Endothelial cell of umbilical vein (primary cell): ENCODE measurements around the gene YTHDF1. TPM values are rescaled to one million over a fixed set of nuclear protein-coding genes. Genes with fewer than 3 reads are reported as not detected.

Experiments
- BruUV-seq: library from RNA; stranded (reverse); fragments of 400-500 nt; replicated peaks from 2 replicates; lab custom pipeline; 2021; lab: Mats Ljungman, UMichigan
- CTCF ChIA-PET: fragments of 300-600, 350-600 bp; sonication (Branson Sonifier 250); formaldehyde crosslinking; loops from one replicate; lab custom pipeline; 2021; ENCODE audit warnings: antibody characterized with exemption, inconsistent platforms; lab: Charles Lee
- POLR2A ChIA-PET: fragments of 300-600, 350-600 bp; sonication (Branson Sonifier 250); formaldehyde crosslinking; loops from one replicate; lab custom pipeline; 2021; ENCODE audit warnings: antibody characterized with exemption, inconsistent platforms; lab: Charles Lee
- DNase-seq: peaks from one replicate; pipeline ENCODE4 v3.0.0-alpha.2; 2011; ENCODE audit warnings: low read depth, low spot score
- FAIRE-seq: peaks from 2 replicates; lab custom pipeline; 2011; peaks lifted over from hg19 to GRCh38; lab: Jason Lieb, UNC
- H2AFZ ChIP-seq: 2 replicates; pipeline ENCODE4 v1.6.0; 2012; ENCODE audit warnings: low read depth, low read length, control low read depth, inconsistent platforms
- H3K27ac ChIP-seq: 2 replicates; pipeline ENCODE4 v1.5.1; 2011; ENCODE audit warnings: low read depth, mild to moderate bottlenecking, control low read depth, low read length, moderate library complexity; ENCODE audit not compliant: insufficient read depth
- H3K27me3 ChIP-seq, 2 experiments: 2 replicates each; pipeline versions ENCODE4 v1.6.0 to v1.6.1; 2011; ENCODE audit warnings: low read length in 2 of 2, mixed read lengths in 1 of 2; ENCODE audit not compliant: control insufficient read depth in 2 of 2, insufficient read depth in 2 of 2
- H3K36me3 ChIP-seq, 2 experiments: 2 replicates in 1 of 2; 3 replicates in 1 of 2; pipeline ENCODE4 v1.5.1; 2011; ENCODE audit warnings: low read length in 2 of 2, mild to moderate bottlenecking in 1 of 2, moderate library complexity in 1 of 2; ENCODE audit not compliant: control insufficient read depth in 2 of 2, insufficient read depth in 2 of 2; ENCODE audit errors: extremely low read depth in 1 of 2
- H3K4me1 ChIP-seq: 3 replicates; pipeline ENCODE4 v1.5.1; 2011; ENCODE audit warnings: mild to moderate bottlenecking, low read length; ENCODE audit not compliant: control insufficient read depth, insufficient read depth; ENCODE audit errors: extremely low read depth
- H3K4me2 ChIP-seq: 2 replicates; pipeline ENCODE4 v1.6.1; 2011; ENCODE audit warnings: low read length, control low read depth, mixed read lengths; ENCODE audit not compliant: insufficient read depth
- H3K4me3 ChIP-seq, 3 experiments: fragments of 200-600 bp in 1 of 3; sonication (generic), shearing (Covaris generic) in 1 of 3; replicated peaks in 1 of 3; 2 replicates each; pipeline ENCODE4 v1.5.1; 2011 to 2016; ENCODE audit warnings: control low read depth in 3 of 3, low read length in 3 of 3, mild to moderate bottlenecking in 2 of 3, inconsistent platforms in 1 of 3, low read depth in 1 of 3, moderate library complexity in 1 of 3; ENCODE audit not compliant: insufficient read depth in 1 of 3
- H3K79me2 ChIP-seq: 2 replicates; pipeline ENCODE4 v1.6.0; 2012; ENCODE audit warnings: low read length, inconsistent platforms; ENCODE audit not compliant: control insufficient read depth, insufficient read depth
- H3K9ac ChIP-seq: replicated peaks from 2 replicates; pipeline ENCODE3; 2011; ENCODE audit warnings: low read length, control low read depth; ENCODE audit not compliant: insufficient read depth; ENCODE audit errors: extremely low read depth
- H3K9me1 ChIP-seq: replicated peaks from 3 replicates; pipeline ENCODE4 v1.6.0; 2011; ENCODE audit warnings: mild to moderate bottlenecking, low read length; ENCODE audit not compliant: control insufficient read depth, insufficient read depth; ENCODE audit errors: extremely low read depth
- H3K9me3 ChIP-seq: replicated peaks from 2 replicates; pipeline ENCODE4 v1.5.1; 2012; ENCODE audit warnings: low read length, inconsistent platforms; ENCODE audit not compliant: control insufficient read depth, insufficient read depth
- H4K20me1 ChIP-seq: replicated peaks from 2 replicates; pipeline ENCODE3; 2011; ENCODE audit warnings: mild to moderate bottlenecking, low read length; ENCODE audit not compliant: control insufficient read depth, insufficient read depth; ENCODE audit errors: extremely low read depth
- EZH2 ChIP-seq: IDR thresholded peaks from 2 replicates; pipeline ENCODE4 v1.6.1; 2012; ENCODE audit warnings: borderline replicate concordance, low read depth, mild to moderate bottlenecking, moderate library complexity, low read length, inconsistent platforms; ENCODE audit not compliant: severe bottlenecking
- FOS ChIP-seq: IDR thresholded peaks from 2 replicates; pipeline ENCODE4 v1.6.1; 2011; ENCODE audit warnings: mild to moderate bottlenecking, low read length, moderate library complexity, borderline replicate concordance; ENCODE audit not compliant: insufficient read depth
- MYC ChIP-seq: IDR thresholded peaks from one replicate; pipeline ENCODE4 v1.6.1; 2011; ENCODE audit warnings: mild to moderate bottlenecking, low read depth, low read length
- POLR2A ChIP-seq: IDR thresholded peaks from 2 replicates; pipeline ENCODE4 v1.6.1; 2012; ENCODE audit warnings: low read depth, mild to moderate bottlenecking, control low read depth, low read length
- POLR2AphosphoS5 ChIP-seq: IDR thresholded peaks from 2 replicates; pipeline ENCODE4 v1.6.1; 2012; ENCODE audit warnings: low read depth, mild to moderate bottlenecking, control low read depth, low read length, moderate library complexity; ENCODE audit not compliant: insufficient read depth
- dilution Hi-C: fragments of 300-500 bp; cut with MboI; formaldehyde crosslinking; loops from one replicate; pipeline ENCODE4 v1.15.0; 2019; ENCODE audit warnings: low sequenced_read_pairs; ENCODE audit not compliant: extremely low pct_ligation_motif_present
- intact Hi-C: fragments of 100-400 bp; cut with micrococcal nuclease; formaldehyde crosslinking; loops from one replicate; pipeline ENCODE4 v1.10.0; 2022
- polyA plus RNA-seq, 4 experiments: library from polyadenylated mRNA; depleted of rRNA in 3 of 4; stranded (reverse) in 3 of 4; unstranded in 1 of 4; fragments of >200 nt; gene quantifications; 2 replicates each; pipeline versions ENCODE4 v1.2.1 to v1.2.3, GENCODE V29; 2011 to 2012; ENCODE audit warnings: missing spikeins in 1 of 4
- total RNA-seq: library from RNA; stranded (reverse); gene quantifications from 2 replicates; pipeline ENCODE4 v1.2.3, GENCODE V29; 2021
- TF ChIP-seq, protein P1 (sequence below), 2 donors: IDR thresholded peaks; 1 replicate in 1 of 2; 2 replicates in 1 of 2; pipeline ENCODE4 v1.5.1; 2011; ENCODE audit warnings: low read length in 2 of 2, mild to moderate bottlenecking in 2 of 2, moderate library complexity in 2 of 2, control low read depth in 1 of 2, inconsistent platforms in 1 of 2, low read depth in 1 of 2; ENCODE audit not compliant: insufficient read depth in 1 of 2; ENCODE audit errors: extremely low read depth in 1 of 2

Gene YTHDF1
- total and polyA plus RNA-seq, 2 donors (not counting 3 experiments of a cell fraction or from before 2014, with no cell fraction given): 25.2 to 44.4 TPM

DNA sequence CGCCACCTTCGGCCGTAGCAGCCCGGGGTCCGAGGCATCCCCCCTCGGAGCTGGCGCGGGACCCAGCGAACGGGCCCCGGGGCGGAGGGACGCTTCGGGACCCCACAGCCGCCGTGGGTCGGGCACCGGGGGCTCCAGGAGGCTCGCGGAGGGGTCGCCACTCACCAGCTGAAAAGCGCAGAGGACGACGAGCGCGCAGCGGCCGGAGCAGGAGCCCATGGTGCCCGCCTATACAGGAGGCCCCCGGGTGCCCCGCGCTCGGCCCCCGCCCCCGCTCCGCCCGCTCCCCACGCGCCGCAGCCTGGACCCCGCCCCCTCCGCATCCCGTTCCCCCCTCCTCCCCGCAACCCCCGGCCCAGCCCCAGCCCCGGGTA, 38.3 kb upstream of the YTHDF1 start, which contains the start of gene NKAIN4:
TSS of gene NKAIN4 (minus strand) at position 232 of the 374 bp plus-strand sequence. CDS start at position 219, 13 bp downstream.
- POLR2A ChIA-PET: interaction anchor here (1.0 kb wide), 1 partner anchor 11 kb away, joined by 3 read pairs; no protein-coding TSS in a partner anchor
- no peaks in the 10 kb centered on the region for H3K4me1 ChIP-seq
- H3K79me2 ChIP-seq: no peaks in the 10 kb centered on the region
- H3K9ac ChIP-seq: no peak within 1 kb of the TSS
- H3K9me1 ChIP-seq: no peaks in the 10 kb centered on the region
- no peak within 1 kb of the TSS for H3K4me3 ChIP-seq
- no peaks in the 10 kb centered on the region for H4K20me1 ChIP-seq
- dilution Hi-C loops (no loop called here), intact Hi-C loops (no loop called here)
- no peak within 1 kb of the TSS for H2AFZ ChIP-seq
- H3K9me3 ChIP-seq: no peaks in the 10 kb centered on the region
- no peak within 1 kb of the TSS for H3K4me2 ChIP-seq
- no peak for FAIRE-seq
- H3K27me3 ChIP-seq: peaks cover 35 to 37% of the 10 kb centered on the region in 2 experiments
- no peak within 1 kb of the TSS for H3K27ac ChIP-seq
- no peak for TF ChIP-seq FOS
- TF ChIP-seq MYC: no peak
- TF ChIP-seq EZH2: no peak
- TF ChIP-seq POLR2A: no peak
- TF ChIP-seq, protein P1, sequence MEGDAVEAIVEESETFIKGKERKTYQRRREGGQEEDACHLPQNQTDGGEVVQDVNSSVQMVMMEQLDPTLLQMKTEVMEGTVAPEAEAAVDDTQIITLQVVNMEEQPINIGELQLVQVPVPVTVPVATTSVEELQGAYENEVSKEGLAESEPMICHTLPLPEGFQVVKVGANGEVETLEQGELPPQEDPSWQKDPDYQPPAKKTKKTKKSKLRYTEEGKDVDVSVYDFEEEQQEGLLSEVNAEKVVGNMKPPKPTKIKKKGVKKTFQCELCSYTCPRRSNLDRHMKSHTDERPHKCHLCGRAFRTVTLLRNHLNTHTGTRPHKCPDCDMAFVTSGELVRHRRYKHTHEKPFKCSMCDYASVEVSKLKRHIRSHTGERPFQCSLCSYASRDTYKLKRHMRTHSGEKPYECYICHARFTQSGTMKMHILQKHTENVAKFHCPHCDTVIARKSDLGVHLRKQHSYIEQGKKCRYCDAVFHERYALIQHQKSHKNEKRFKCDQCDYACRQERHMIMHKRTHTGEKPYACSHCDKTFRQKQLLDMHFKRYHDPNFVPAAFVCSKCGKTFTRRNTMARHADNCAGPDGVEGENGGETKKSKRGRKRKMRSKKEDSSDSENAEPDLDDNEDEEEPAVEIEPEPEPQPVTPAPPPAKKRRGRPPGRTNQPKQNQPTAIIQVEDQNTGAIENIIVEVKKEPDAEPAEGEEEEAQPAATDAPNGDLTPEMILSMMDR (IDR thresholded peaks at IDR 0.05; ENCODE audit: extremely low read depth in 1 of 2, insufficient read depth in 1 of 2, low read depth in 1 of 2, low read length in 2 of 2): no peak
- no peak for TF ChIP-seq POLR2AphosphoS5
- CTCF ChIA-PET: interaction anchor here (1.1 to 5.0 kb wide), 5 partner anchors 12 to 55 kb away, joined by 3 to 36 read pairs (median 4); no protein-coding TSS in a partner anchor
- BruUV-seq: no TSS peak
- H3K36me3 ChIP-seq: no peaks in the 10 kb centered on the region
- DNase-seq: no peak
